C4-2B (cell line): ENCODE data around the gene PPP3CA.

Experiments
- H3K27ac ChIP-seq: fragments of 450-650 bp; 2 replicates; pipeline ENCODE4 v1.5.1; 2017
- ZFX ChIP-seq: fragments of 450-650 bp; IDR thresholded peaks from 2 replicates; pipeline ENCODE4 v1.6.1; 2017
- TF ChIP-seq, protein P1 (sequence below): fragments of 450-650 bp; conservative IDR thresholded peaks from 2 replicates; pipeline ENCODE4 v1.5.1; 2017; ENCODE audit warnings: mild to moderate bottlenecking

Gene PPP3CA

DNA sequence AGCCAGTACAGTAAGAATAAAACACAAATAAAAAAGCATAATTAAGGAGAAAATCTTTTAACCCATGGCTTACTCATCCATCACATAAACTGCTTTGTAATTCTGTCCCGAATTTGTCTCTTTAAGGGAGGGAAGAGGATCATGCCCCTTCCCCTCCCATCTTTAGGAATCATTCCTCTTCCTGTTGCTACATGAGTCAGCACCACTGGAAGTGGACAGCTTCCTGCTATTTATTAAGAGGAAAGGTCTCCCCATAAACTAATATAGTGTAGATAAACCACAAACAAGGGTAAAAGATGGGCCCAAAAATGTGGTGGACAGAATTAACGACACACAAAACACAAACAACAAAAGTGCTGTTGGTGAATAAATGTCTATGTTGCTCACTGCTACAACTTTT lies 75.8 kb downstream of the PPP3CA start:
- TF ChIP-seq ZFX = no peak
- TF ChIP-seq, protein P1, sequence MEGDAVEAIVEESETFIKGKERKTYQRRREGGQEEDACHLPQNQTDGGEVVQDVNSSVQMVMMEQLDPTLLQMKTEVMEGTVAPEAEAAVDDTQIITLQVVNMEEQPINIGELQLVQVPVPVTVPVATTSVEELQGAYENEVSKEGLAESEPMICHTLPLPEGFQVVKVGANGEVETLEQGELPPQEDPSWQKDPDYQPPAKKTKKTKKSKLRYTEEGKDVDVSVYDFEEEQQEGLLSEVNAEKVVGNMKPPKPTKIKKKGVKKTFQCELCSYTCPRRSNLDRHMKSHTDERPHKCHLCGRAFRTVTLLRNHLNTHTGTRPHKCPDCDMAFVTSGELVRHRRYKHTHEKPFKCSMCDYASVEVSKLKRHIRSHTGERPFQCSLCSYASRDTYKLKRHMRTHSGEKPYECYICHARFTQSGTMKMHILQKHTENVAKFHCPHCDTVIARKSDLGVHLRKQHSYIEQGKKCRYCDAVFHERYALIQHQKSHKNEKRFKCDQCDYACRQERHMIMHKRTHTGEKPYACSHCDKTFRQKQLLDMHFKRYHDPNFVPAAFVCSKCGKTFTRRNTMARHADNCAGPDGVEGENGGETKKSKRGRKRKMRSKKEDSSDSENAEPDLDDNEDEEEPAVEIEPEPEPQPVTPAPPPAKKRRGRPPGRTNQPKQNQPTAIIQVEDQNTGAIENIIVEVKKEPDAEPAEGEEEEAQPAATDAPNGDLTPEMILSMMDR = no peak
- no peak overlapping the region for H3K27ac ChIP-seq

DNA sequence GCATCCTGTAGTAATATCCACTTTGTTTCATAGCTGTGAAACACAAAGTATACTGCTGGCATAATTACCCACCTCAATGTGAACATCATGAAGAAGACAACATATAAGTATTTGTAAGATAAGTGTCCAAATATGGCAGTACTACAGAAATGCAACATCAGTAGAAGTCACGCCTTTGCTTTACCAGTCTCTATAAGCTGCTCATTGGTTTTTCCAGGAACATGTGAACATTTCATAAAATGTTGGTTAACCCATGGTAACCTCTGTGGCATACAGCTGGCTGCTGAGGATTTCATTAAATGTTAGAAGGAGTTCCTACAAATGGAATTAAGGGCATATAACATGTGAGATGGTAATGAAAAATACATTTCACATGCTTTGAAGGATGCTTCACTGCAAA lies 77.6 kb downstream of the PPP3CA start:
- H3K27ac ChIP-seq = no peak overlapping the region
- TF ChIP-seq ZFX = no peak
- TF ChIP-seq, protein P1 = no peak

DNA sequence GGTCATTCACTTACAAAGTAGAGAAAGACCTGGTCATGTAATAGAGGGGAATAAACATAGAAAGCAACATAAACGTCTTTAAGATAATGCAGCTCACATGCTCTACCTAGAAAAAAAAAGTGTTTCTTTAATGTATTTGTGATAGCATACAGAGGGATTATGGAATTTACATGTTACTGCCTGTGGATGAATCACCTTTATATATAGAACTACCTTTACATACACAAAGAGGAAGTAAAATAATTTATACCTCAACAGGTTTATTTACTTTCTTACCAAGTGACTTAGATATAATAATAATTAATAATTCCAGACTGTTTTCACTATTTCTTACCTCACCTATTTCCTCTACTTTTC lies 81.5 kb downstream of the PPP3CA start:
- H3K27ac ChIP-seq = no peak overlapping the region
- no peak for TF ChIP-seq ZFX
- TF ChIP-seq, protein P1 = no peak

DNA sequence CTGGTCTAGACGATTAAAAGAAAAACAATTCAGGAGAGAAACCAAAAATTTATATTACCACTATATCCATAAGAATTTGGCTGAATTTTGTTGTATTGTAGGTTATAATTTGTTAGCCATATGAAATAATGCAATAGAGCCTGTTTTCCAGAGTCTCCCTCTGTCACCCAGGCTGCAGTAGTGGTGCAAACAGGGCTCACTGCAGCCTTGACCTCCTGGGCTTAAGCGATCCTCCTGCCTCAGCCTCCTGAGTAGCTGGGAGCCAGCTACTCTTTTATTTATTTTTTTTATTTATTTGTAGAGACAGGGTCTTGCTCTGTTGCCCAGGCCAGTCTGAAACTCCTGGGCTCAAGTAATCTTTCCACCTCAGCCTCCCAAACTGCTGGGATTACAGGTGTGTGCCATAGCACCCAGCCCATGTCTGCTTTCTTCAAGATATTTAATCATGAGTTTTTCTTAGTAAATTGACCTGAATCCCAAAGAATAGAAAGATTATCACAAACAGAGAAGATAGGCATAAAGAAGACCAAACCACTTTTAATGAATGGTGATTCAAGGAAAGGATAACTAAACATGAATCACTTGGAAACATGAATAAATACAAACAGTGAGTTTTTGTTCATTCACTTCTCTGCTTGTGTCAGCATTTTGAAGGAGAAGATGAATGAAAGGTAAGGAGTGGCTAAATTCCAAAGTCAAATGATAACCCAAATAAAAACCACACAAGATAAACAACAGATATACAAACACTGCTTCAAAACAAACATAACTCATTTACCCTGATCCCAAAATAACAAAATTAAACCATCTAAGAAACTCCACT lies 82.1 kb downstream of the PPP3CA start:
- TF ChIP-seq, protein P1 = no peak
- TF ChIP-seq ZFX = no peak
- H3K27ac ChIP-seq = peak overlapping the region; percentile 78

DNA sequence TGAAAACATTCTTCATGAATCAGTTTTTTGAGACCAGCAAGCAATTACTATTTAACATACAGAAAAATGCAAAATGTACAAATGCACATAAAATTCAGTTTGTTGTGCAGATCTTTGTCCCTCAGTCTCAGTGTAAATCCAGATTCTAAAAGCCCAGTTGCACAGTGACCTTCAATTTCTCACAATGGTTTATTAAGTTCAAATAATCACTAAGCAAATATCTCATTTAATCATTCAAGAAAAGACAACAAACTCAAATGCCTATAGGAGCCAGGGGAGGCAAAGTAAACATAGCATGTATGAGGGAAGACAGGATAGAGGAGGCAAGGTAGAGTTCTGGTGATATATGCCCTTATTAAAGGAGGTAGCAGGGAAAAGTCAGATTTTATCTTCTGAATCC lies 82.8 kb downstream of the PPP3CA start:
- TF ChIP-seq, protein P1 = no peak
- no peak for TF ChIP-seq ZFX
- H3K27ac ChIP-seq = peak overlapping the region; percentile 78; the same call in 1 of the 2 replicates

DNA sequence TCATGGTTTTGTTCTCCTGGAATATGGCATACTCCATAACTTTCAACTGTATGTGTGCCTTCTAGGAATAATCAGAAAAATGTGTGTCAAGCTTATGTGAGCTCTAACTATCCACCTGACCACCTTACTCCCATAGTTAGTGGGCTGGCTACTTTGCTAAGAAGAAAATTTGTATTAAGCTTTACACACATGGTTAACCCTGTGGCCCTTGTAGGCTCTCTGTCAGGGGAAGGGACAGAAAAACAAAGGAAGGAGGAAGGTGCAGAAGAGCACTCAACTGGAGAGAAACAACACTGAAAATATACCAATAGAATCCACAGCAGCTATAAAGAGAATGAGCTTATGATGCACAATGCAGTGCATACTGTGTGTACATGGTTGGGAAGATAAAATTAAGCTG lies 84.6 kb downstream of the PPP3CA start:
- TF ChIP-seq ZFX = no peak
- TF ChIP-seq, protein P1 = no peak

DNA sequence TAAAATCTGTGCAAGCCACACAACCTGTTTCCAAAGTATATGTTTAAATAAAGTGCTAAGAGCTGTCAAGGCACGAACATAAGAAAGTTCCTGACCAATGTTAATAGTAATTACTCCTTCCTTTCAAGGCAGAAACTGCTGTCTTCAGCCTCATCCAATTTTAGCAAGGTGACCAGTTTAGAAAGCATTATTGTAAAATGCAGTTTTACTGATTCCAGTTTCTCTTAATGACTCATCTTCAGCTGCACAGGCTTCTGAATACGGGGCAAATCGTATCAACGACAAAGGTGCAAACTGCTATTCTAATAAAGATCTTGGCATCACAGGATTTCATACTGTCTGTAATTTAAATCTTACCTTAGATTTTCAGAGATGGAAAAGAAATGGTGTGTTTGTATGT lies 87.5 kb downstream of the PPP3CA start:
- no peak overlapping the region for H3K27ac ChIP-seq
- TF ChIP-seq ZFX = no peak
- TF ChIP-seq, protein P1 = no peak

More for the DNA sequence above, 84.6 kb downstream of the PPP3CA start:
- peak overlapping the region; percentile 48; the same call in 1 of the 2 replicates for H3K27ac ChIP-seq
